ENCODE results near the gene POP4.

The POP4 gene

DNA sequence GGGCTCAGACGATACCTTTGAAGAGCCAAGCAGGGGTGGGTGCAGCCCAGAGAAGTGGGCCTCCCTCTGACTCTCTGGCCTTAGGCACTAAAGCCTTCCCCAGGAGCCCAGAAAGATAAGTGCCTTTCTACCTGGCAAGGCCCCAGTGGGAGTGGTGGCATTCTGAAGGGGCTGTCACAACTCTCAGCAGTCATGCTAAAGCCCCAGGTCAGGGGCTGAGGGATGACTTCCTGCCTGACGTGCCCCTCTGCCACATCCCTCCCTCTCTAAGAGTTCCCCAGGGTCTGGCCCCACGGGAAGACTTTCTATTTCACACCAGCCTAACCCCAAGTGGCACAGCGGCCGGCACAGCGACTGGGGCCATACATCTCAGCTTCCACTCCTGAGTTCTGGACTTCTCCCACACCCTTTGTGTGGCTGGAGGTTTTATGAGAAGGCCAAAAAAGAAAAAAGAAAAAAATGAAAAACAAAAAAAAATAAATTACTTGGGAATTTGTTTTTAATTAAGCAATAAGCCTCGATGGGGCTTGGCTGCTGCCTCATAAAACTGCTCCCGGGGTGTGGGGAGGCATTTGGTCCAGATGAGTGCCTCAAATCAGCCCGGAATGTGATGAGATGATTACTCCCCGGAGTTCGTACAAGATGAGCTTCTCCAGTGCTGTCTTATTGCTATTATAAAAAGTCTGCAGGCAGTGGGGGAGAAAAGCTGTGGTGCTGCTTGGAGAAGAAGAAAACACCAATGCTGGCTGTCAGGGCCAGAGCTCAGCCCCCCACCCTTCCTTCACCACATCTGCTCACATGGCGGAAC lies 30.7 kb downstream of the POP4 start:
- 0 out of 2 replicates have a peak, but pooled peaks have one; percentile 22 for TF ChIP-seq ZBTB8A (tag by site-specific recombination; IDR thresholded peaks at IDR 0.05)
- TF ChIP-seq TRIM28 (IDR thresholded peaks at IDR 0.05; ENCODE audit: borderline replicate concordance, low read length), result no peak
- no peak for TF ChIP-seq ZNF175 (tag by site-specific recombination; IDR thresholded peaks at IDR 0.05)
- TF ChIP-seq, protein P1, sequence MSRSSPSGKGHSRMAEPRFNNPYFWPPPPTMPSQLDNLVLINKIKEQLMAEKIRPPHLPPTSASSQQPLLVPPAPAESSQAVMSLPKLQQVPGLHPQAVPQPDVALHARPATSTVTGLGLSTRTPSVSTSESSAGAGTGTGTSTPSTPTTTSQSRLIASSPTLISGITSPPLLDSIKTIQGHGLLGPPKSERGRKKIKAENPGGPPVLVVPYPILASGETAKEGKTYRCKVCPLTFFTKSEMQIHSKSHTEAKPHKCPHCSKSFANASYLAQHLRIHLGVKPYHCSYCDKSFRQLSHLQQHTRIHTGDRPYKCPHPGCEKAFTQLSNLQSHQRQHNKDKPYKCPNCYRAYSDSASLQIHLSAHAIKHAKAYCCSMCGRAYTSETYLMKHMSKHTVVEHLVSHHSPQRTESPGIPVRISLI (tag by site-specific recombination; IDR thresholded peaks at IDR 0.05), result 0 out of 2 replicates have a peak, but pooled peaks have one; percentile 9
- TF ChIP-seq GLIS1 (tag by site-specific recombination; IDR thresholded peaks at IDR 0.05), result peak; percentile 64
- TF ChIP-seq ZIC2 (tag by site-specific recombination; IDR thresholded peaks at IDR 0.05), result peak; percentile 99
- TF ChIP-seq ZNF341 (tag by site-specific recombination; IDR thresholded peaks at IDR 0.05; ENCODE audit: low read depth), result peak; percentile 33; the same call in 1 of the 2 replicates
- TF ChIP-seq ZNF473 (tag by site-specific recombination; IDR thresholded peaks at IDR 0.05), result no peak
- H3K4me1 ChIP-seq (ENCODE audit: control insufficient read depth, insufficient read depth, low read length), result no peaks in the 10 kb centered on the region
- H3K9me3 ChIP-seq (ENCODE audit: control insufficient read depth, insufficient read depth, low read depth, low read length), result no peaks in the 10 kb centered on the region; the same call in 1 of the 2 replicates
- H3K27ac ChIP-seq (ENCODE audit: extremely low read depth, low read depth, low read length), result no peak overlapping the region
- ChIA-PET POLR2A (interaction anchor here (0.9 kb wide), 1 partner anchor 37 kb away, joined by 3 read pairs; no protein-coding TSS in a partner anchor), CTCF (interaction anchor here (0.7 to 1.2 kb wide), 5 partner anchors 26 to 1047 kb away, joined by 3 to 9 read pairs (median 3); no protein-coding TSS in a partner anchor)
- no peaks in the 10 kb centered on the region for H3K36me3 ChIP-seq (ENCODE audit: control insufficient read depth in 2 of 2, insufficient read depth in 1 of 2, low read length in 2 of 2)
- no peak overlapping the region for H3K4me3 ChIP-seq (ENCODE audit: low read depth, low read length)

DNA sequence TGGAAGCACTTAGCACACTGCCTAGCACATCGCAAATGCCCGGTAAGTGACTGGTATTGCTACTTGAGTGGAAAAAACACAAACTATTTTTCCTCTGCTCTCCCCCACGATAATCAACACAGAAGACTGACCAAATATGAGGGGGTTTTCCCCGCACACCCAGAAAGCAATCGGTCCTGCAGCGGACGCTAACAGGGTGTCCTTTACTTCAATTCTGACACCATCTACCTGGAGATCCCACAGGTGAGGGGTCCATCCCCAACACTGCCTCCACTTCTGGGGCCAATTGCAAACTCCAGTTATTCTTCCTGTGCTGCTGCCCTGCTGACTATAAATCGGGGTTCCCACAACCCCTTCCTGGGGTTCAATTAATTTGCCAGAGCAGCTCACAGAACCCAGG lies 33.0 kb downstream of the POP4 start:
- H3K4me3 ChIP-seq (ENCODE audit: low read depth, low read length), result no peak overlapping the region
- H3K27ac ChIP-seq (ENCODE audit: extremely low read depth, low read depth, low read length), result no peak overlapping the region
- no peak for TF ChIP-seq GFI1B (tag by site-specific recombination; IDR thresholded peaks at IDR 0.05)
- no peak for TF ChIP-seq ZNF350 (tag by site-specific recombination; IDR thresholded peaks at IDR 0.05)
- no peak for TF ChIP-seq ZNF391 (tag by site-specific recombination; IDR thresholded peaks at IDR 0.05; ENCODE audit: borderline replicate concordance, low read depth)
- TF ChIP-seq KLF1 (tag by site-specific recombination; IDR thresholded peaks at IDR 0.05), result no peak
- TF ChIP-seq ZNF324 (tag by site-specific recombination; IDR thresholded peaks at IDR 0.05), result no peak
- TF ChIP-seq, protein P2, sequence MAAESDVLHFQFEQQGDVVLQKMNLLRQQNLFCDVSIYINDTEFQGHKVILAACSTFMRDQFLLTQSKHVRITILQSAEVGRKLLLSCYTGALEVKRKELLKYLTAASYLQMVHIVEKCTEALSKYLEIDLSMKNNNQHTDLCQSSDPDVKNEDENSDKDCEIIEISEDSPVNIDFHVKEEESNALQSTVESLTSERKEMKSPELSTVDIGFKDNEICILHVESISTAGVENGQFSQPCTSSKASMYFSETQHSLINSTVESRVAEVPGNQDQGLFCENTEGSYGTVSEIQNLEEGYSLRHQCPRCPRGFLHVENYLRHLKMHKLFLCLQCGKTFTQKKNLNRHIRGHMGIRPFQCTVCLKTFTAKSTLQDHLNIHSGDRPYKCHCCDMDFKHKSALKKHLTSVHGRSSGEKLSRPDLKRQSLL (tag by site-specific recombination; IDR thresholded peaks at IDR 0.05), result no peak
- no peak for TF ChIP-seq SP3 (tag by site-specific recombination; IDR thresholded peaks at IDR 0.05)
- TF ChIP-seq ZNF133 (tag by site-specific recombination; IDR thresholded peaks at IDR 0.05), result no peak
- TF ChIP-seq, protein P3, sequence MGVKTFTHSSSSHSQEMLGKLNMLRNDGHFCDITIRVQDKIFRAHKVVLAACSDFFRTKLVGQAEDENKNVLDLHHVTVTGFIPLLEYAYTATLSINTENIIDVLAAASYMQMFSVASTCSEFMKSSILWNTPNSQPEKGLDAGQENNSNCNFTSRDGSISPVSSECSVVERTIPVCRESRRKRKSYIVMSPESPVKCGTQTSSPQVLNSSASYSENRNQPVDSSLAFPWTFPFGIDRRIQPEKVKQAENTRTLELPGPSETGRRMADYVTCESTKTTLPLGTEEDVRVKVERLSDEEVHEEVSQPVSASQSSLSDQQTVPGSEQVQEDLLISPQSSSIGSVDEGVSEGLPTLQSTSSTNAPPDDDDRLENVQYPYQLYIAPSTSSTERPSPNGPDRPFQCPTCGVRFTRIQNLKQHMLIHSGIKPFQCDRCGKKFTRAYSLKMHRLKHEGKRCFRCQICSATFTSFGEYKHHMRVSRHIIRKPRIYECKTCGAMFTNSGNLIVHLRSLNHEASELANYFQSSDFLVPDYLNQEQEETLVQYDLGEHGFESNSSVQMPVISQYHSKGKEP (tag by site-specific recombination; IDR thresholded peaks at IDR 0.05), result no peak
- no peak for TF ChIP-seq OSR2 (tag by site-specific recombination; IDR thresholded peaks at IDR 0.05)
- TF ChIP-seq YY1 (tag by site-specific recombination; IDR thresholded peaks at IDR 0.05), result no peak
- no peak for TF ChIP-seq ZNF394 (tag by site-specific recombination; IDR thresholded peaks at IDR 0.05; ENCODE audit: borderline replicate concordance)
- no peak for TF ChIP-seq ZFP3 (tag by site-specific recombination; IDR thresholded peaks at IDR 0.05; ENCODE audit: low read depth)
- no peak for TF ChIP-seq ZNF768 (tag by site-specific recombination; IDR thresholded peaks at IDR 0.05)
- TF ChIP-seq IKZF3 (tag by site-specific recombination; IDR thresholded peaks at IDR 0.05), result no peak
- no peak for TF ChIP-seq BCL6B (tag by site-specific recombination; IDR thresholded peaks at IDR 0.05)
- no peak for TF ChIP-seq ZNF596 (tag by site-specific recombination; IDR thresholded peaks at IDR 0.05)
- H3K36me3 ChIP-seq (ENCODE audit: control insufficient read depth in 2 of 2, insufficient read depth in 1 of 2, low read length in 2 of 2), result no peaks in the 10 kb centered on the region
- no peaks in the 10 kb centered on the region for H3K4me1 ChIP-seq (ENCODE audit: control insufficient read depth, insufficient read depth, low read length)
- H3K9me3 ChIP-seq (ENCODE audit: control insufficient read depth, insufficient read depth, low read depth, low read length), result no peaks in the 10 kb centered on the region; the same call in 1 of the 2 replicates
- CTCF ChIA-PET, result interaction anchor here (0.6 to 1.7 kb wide), 6 partner anchors 28 to 1405 kb away, joined by 3 to 14 read pairs (median 5); no protein-coding TSS in a partner anchor
- POLR2A ChIA-PET, result interaction anchor here (0.6 to 2.2 kb wide), 2 partner anchors 33 kb away, joined by 3 to 6 read pairs; partner anchors contain the start of gene POP4

Measured in HEK293 (cell line).